ENCODE results near the gene SEC22C. TPM values are rescaled to one million over a fixed set of nuclear protein-coding genes. Genes with fewer than 3 reads are reported as not detected.

Gene SEC22C
- total and polyA plus RNA-seq, 2 of the 13 experiments (the other 11 are each of a cell fraction or from before 2014, with no cell fraction given) = 20.0 to 40.0 TPM

- TF ChIP-seq ZNF501 (CRISPR knock-in tag; IDR thresholded peaks at IDR 0.05) (peak; percentile 96), HNRNPK (IDR thresholded peaks at IDR 0.05; ENCODE audit: low read depth, low read length, poor library complexity, severe bottlenecking) (peak; percentile 62), CBFB (CRISPR knock-in tag; IDR thresholded peaks at IDR 0.05) (no peak; the same call in none of the 2 replicates), FOXP1 (IDR thresholded peaks at IDR 0.05) (no peak), FOXP1 (CRISPR knock-in tag; IDR thresholded peaks at IDR 0.05) (no peak), SNRNP70 (IDR thresholded peaks at IDR 0.05; ENCODE audit: low read depth, low read length) (no peak), PTBP1 (IDR thresholded peaks at IDR 0.05; ENCODE audit: low read depth, low read length, poor library complexity, severe bottlenecking) (peak; percentile 43), ATF5 (CRISPR knock-in tag; IDR thresholded peaks at IDR 0.05; ENCODE audit: low read depth) (no peak), ZNF138 (CRISPR knock-in tag; IDR thresholded peaks at IDR 0.05; ENCODE audit: low read depth) (no peak; the same call in 1 of the 2 replicates), CCAR2 (optimal IDR thresholded peaks at IDR 0.05; ENCODE audit: low read depth, low read length) (no peak), IKZF1 (IDR thresholded peaks at IDR 0.05) (no peak), ZNF691 (CRISPR knock-in tag; IDR thresholded peaks at IDR 0.05; ENCODE audit: borderline replicate concordance, low read depth) (no peak), PAF1 (CRISPR knock-in tag; IDR thresholded peaks at IDR 0.05) (no peak), IRF9 (CRISPR knock-in tag; IDR thresholded peaks at IDR 0.05; ENCODE audit: borderline replicate concordance) (peak; percentile 86), BRCA1 (CRISPR knock-in tag; IDR thresholded peaks at IDR 0.05) (no peak), SNAPC2 (CRISPR knock-in tag; IDR thresholded peaks at IDR 0.05) (0 out of 2 replicates have a peak, but pooled peaks have one; percentile 88), RNF2 (conservative IDR thresholded peaks at IDR 0.05; ENCODE audit: low read depth) (0 out of 2 replicates have a peak, but pooled peaks have one; percentile 55), IKZF4 (CRISPR knock-in tag; IDR thresholded peaks at IDR 0.05; ENCODE audit: borderline replicate concordance, low read depth, not compliant biosample characterization) (peak; percentile 35), ZNF530 (CRISPR knock-in tag; IDR thresholded peaks at IDR 0.05; ENCODE audit: low read depth) (no peak), CREB1 (IDR thresholded peaks at IDR 0.05) (peak; percentile 29; the same call in 1 of the 2 replicates), CREB1 (CRISPR knock-in tag; IDR thresholded peaks at IDR 0.05) (peak; percentile 70), ZNF180 (CRISPR knock-in tag; IDR thresholded peaks at IDR 0.05; ENCODE audit: borderline replicate concordance, low read depth) (no peak), REPIN1 (CRISPR knock-in tag; IDR thresholded peaks at IDR 0.05; ENCODE audit: borderline replicate concordance, low read depth) (peak; percentile 88), E2F2 (CRISPR knock-in tag; IDR thresholded peaks at IDR 0.05; ENCODE audit: borderline replicate concordance) (no peak), ZNF101 (CRISPR knock-in tag; IDR thresholded peaks at IDR 0.05; ENCODE audit: borderline replicate concordance, low read depth) (0 out of 2 replicates have a peak, but pooled peaks have one; percentile 59), BCL6 (CRISPR knock-in tag; IDR thresholded peaks at IDR 0.05) (0 out of 2 replicates have a peak, but pooled peaks have one; percentile 15)
These were observed at the start of gene SEC22C (continued) for GRCh38 chr3:42581709-42582473.

All from HepG2 (cell line).